ENCODE data around the gene PCMTD2. TPM values are rescaled to one million over a fixed set of nuclear protein-coding genes. Genes with fewer than 3 reads are reported as not detected.
"Not testable (repeated sequence)": the region's sequence is repeated elsewhere in the genome, so short reads cannot be mapped to it uniquely, and the experiment has no call there.

PCMTD2 gene
- total RNA-seq, 2 experiments from 2014 or later = 32.7 to 37.8 TPM

DNA sequence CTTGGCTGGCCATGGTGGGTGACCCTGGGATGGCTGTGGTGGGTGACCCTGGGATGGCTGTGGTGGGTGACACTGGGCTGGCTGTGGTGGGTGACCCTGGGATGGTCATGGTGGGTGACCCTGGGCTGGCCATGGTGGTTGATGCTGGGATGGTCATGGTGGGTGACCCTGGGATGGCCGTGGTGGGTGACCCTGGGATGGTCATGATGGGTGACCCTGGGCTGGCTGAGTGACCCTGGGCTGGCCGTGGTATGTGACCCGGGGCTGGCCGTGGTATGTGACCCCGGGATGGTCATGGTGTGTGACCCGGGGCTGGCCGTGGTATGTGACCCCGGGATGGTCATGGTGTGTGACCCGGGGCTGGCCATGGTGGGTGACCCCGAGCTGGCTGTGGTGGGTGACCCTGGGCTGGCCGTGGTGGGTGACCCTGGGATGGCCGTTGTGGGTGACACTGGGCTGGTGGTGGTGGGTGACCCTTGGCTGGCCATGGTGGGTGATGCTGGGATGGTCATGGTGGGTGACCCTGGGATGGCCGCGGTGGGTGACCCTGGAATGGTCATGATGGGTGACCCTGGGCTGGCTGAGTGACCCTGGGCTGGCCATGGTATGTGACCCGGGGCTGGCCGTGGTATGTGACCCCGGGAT is 20.5 kb upstream of the PCMTD2 start:
- H3K27me3 Mint-ChIP-seq; DNase-seq; H3K4me1 Mint-ChIP-seq; H3K36me3 Mint-ChIP-seq (ENCODE audit: low read depth); H3K9me3 Mint-ChIP-seq (ENCODE audit: low read depth); H3K4me3 Mint-ChIP-seq; H3K27ac Mint-ChIP-seq; intact Hi-C loops (cut with DNase I, micrococcal nuclease); CTCF ChIA-PET; POLR2A ChIA-PET; ATAC-seq: not testable (repeated sequence)

DNA sequence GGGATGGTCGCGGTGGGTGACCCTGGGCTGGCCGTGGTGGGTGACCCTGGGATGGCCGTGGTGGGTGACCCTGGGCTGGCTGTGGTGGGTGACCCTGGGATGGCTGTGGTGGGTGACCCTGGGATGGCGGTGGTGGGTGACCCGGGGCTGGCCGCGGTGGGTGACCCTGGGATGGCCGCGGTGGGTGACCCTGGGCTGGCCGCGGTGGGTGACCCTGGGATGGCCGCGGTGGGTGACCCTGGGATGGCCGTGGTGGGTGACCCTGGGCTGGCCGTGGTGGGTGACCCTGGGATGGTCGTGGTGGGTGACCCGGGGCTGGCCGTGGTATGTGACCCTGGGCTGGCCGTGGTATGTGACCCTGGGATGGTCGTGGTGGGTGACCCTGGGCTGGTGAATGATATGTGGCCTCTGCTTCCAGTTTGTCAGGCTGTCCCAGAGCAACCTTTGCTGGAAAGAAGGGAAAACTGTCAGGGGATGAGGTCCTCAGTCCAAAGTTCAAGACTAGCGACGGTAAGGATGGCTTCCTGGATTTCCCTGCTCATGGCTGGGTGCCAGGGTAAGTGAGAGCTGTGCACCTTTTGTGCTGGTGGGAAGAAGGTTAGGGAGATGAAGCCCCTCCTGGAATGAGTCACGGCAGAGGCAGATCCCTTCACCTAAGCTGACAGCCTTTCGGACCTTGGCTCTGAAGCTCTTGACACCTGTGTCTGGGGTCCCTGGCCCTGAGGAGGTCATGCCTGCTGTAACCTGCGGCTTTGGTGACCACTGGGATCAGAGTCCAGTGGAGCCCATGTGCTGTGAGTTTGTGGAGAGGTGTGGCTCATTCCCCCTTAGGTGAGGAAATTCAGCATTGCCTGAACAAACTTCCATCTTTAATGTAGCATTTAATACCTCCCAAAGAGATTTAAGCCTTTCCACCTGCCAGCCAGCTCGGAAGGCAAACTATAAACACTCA is 19.1 kb upstream of the PCMTD2 start:
- no peaks in the 10 kb centered on the region for H3K9me3 Mint-ChIP-seq (ENCODE audit: low read depth)
- H3K27ac Mint-ChIP-seq = no peak overlapping the region
- CTCF ChIA-PET = no interaction called here
- no peaks in the 10 kb centered on the region for H3K27me3 Mint-ChIP-seq
- DNase-seq (no peak), ATAC-seq (no peak)
- POLR2A ChIA-PET = no interaction called here
- H3K4me3 Mint-ChIP-seq = no peak overlapping the region
- peaks cover 7% of the 10 kb centered on the region for H3K4me1 Mint-ChIP-seq
- H3K36me3 Mint-ChIP-seq (ENCODE audit: low read depth) = no peaks in the 10 kb centered on the region
- intact Hi-C loops (cut with DNase I, micrococcal nuclease) = no loop called here

DNA sequence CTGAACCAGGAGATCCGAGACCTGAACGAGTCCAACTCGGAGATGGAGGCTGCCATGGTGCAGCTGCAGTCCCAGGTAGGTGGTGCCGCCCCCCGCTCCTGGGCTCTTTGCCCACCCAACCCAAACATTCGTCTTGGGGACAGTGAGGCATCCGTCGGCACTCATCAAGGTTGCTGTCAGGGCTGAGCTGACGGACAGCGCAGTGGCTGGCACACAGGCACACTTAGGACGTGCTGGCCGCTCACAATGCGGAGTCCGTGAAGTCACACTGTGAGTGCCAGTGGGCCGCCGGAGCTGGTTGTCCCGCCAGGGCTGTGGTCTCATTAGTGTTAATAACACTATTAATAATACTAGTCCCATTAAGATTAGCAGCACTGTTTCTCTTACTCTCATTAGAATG is 18.2 kb upstream of the PCMTD2 start:
- Mint-ChIP-seq H3K27ac (no peak overlapping the region), H3K4me3 (no peak overlapping the region), H3K36me3 (ENCODE audit: low read depth) (no peaks in the 10 kb centered on the region), H3K27me3 (no peaks in the 10 kb centered on the region), H3K9me3 (ENCODE audit: low read depth) (no peaks in the 10 kb centered on the region), H3K4me1 (peaks cover 7% of the 10 kb centered on the region)
- DNase-seq = no peak
- ATAC-seq = no peak
- CTCF ChIA-PET = no interaction called here
- intact Hi-C loops (cut with DNase I, micrococcal nuclease) = no loop called here
- POLR2A ChIA-PET = no interaction called here

DNA sequence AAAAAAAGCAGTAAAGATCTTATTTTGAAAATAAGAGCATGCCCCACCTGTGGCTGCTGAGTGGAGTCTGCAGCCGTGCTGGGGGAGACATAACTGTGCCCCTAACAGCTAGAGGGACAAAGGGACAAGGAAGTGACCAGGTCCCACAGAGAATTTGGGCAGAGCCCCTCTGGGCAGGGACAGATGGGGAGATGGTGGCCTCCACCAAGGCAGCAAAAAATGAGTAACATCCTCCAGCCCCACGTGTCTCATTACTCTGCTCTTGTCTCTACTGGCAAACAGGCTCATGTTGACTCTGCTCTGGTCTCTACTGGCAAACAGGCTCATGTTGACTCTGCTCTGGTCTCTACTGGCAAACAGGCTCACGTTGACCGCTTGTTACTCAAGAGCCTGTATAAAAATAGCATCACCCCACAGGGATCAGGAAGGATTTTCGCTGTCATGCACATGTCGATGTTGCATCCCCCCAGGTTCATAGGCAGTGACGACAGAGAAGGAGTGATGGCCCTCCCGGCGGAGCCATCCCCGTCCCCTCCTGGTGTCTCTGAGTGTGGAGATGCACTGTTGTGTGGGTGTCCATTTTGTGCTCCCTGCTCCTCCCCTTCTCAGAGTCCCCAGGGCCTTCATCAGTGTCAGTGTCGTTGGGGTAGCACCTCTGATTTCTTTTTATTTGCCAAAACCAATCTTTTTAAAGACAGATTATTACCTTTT is 17.3 kb upstream of the PCMTD2 start:
- H3K4me3 Mint-ChIP-seq = no peak overlapping the region
- no peaks in the 10 kb centered on the region for H3K36me3 Mint-ChIP-seq (ENCODE audit: low read depth)

DNA sequence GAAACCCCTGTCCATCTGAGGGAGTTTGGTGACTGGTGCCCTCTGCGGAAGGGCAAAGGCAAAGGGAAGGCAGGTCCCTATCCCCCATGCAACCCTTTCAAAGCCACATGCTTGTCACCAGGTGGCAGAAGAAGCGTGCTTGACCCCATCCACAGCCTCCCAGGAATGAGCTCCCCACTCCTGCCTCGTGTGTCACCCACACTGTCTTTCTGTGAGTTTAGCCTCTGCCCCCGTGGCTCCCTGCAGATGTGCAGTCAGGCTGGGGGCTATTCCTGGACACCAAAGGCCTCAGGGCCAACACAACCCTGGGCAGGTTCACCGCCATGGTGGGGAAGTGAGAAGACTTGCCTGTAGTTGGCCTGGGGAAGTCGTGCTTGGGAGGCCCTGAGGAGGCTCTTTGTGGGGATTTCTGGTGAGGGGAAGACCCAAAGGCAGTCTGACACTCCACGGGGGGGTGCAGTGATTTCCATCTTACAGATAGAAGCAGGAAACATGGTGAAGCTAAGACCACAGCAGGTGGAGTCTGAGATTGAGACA is 16.6 kb upstream of the PCMTD2 start:
- H3K9me3 Mint-ChIP-seq (ENCODE audit: low read depth) = no peaks in the 10 kb centered on the region
- ChIA-PET POLR2A (no interaction called here), CTCF (no interaction called here)
- peaks cover 1% of the 10 kb centered on the region for H3K4me1 Mint-ChIP-seq
- DNase-seq (no peak), ATAC-seq (no peak)
- H3K4me3 Mint-ChIP-seq = no peak overlapping the region
- H3K27ac Mint-ChIP-seq = no peak overlapping the region
- intact Hi-C loops (cut with DNase I, micrococcal nuclease) = no loop called here
- no peaks in the 10 kb centered on the region for H3K36me3 Mint-ChIP-seq (ENCODE audit: low read depth)
- peaks cover 2% of the 10 kb centered on the region for H3K27me3 Mint-ChIP-seq

More for the DNA sequence above, 17.3 kb upstream of the PCMTD2 start:
- no peaks in the 10 kb centered on the region for H3K9me3 Mint-ChIP-seq (ENCODE audit: low read depth)
- no peak overlapping the region for H3K27ac Mint-ChIP-seq
- intact Hi-C loops (cut with DNase I, micrococcal nuclease) = no loop called here
- no peak for DNase-seq
- no peak for ATAC-seq
- ChIA-PET CTCF (no interaction called here), POLR2A (no interaction called here)
- peaks cover 7% of the 10 kb centered on the region for H3K4me1 Mint-ChIP-seq
- H3K27me3 Mint-ChIP-seq = peaks cover under 1% of the 10 kb centered on the region

DNA sequence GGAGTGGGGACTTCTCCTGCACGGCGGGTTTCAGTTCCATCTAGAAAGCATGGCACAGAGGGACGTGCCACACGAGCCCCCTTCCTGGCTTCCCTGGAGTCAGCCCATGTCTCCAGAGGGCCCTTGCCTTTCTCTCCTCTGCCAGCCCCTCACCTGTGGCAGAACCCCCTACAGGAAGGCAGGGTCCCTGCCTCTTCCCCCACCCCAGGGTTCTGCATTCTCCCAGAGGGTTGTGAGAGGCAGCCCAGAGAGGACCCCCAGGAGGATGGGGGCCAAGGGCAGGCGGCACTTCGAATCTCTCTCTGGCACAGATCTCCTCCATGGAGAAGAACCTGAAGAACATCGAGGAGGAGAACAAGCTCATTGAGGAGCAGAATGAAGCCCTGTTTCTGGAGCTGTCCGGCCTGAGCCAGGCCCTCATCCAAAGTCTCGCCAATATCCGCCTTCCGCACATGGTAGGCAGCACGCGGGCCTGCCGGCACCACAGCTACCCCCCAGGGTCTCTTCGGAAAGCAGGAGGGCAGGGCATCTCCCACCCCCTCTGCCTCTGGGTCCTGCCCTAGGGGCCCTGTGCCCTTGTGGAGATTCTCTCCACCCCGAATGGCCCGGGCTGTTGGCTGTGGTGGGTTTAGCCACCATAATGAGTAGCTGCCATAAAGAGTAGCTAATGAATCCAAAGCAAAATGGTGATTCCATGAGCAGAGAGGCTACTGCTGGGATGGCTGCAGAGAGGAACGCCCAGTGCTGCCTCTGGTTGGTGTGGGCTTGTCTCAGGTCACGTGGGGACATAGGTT is 15.9 kb upstream of the PCMTD2 start:
- DNase-seq (no peak), ATAC-seq (no peak)
- Mint-ChIP-seq H3K27ac (no peak overlapping the region), H3K9me3 (ENCODE audit: low read depth) (no peaks in the 10 kb centered on the region), H3K4me1 (no peaks in the 10 kb centered on the region), H3K4me3 (no peak overlapping the region), H3K36me3 (ENCODE audit: low read depth) (no peaks in the 10 kb centered on the region), H3K27me3 (peaks cover 3% of the 10 kb centered on the region)
- intact Hi-C loops (cut with DNase I, micrococcal nuclease) = no loop called here
- CTCF ChIA-PET = no interaction called here
- POLR2A ChIA-PET = no interaction called here

DNA sequence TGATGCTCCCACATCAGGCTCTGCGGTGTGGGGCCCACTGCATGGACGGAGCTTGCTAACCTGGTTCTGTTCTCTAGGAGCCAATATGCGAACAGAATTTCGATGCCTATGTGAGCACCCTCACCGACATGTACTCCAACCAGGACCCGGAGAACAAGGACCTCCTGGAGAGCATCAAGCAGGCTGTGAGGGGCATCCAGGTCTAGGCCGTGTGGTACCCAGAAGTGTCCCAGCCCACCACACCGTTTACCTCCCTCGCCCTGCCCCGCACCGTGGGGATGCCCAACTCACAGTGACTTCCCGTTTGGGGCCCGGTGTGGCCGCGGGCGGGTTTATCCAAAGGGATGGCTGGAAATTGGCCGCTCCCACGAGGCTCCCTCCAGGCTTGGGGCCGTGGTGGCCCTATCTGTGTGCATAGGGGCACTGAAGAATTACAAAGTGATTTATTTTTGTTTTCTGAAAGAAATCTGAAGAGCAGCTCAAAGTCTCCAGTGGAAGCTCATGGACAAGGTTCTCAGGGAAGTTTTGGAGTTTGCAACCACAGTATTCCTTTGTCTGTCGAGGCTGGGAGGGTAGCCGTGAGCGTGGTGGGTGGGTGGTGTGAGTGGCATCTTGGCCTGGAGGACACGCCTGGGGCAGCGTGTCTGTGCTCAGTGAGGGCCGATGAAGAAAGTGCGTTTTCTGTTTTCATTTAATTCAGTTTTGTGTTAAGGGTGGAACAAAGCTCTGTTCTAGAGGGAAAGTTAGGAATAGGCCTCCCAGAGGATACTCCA is 15.1 kb upstream of the PCMTD2 start:
- Mint-ChIP-seq H3K36me3 (ENCODE audit: low read depth) (no peaks in the 10 kb centered on the region), H3K27ac (no peak overlapping the region), H3K27me3 (peaks cover 5% of the 10 kb centered on the region), H3K9me3 (ENCODE audit: low read depth) (no peaks in the 10 kb centered on the region), H3K4me1 (no peaks in the 10 kb centered on the region), H3K4me3 (no peak overlapping the region)
- no peak for ATAC-seq
- intact Hi-C loops (cut with DNase I, micrococcal nuclease) = no loop called here
- DNase-seq = no peak
- POLR2A ChIA-PET = no interaction called here
- CTCF ChIA-PET = no interaction called here

DNA sequence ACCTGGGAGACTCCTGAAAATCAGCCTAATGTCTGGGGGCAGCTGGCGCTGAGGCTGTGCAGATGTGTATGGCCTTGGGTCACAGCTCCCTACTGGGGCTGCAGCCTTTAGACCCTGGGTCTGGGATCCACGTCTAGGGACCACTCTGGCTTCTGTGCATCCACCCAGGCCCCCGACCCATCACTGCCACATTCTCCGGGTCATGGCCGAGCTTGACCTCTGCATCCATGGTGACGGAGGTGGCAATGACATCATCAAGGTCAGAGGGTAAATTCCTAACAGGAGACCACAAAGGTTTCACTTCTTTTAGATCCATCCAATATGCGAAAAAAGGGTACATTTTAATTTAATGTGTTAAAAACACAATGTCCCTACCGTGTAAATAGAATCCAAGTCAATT is 14.5 kb upstream of the PCMTD2 start:
- DNase-seq (no peak), ATAC-seq (no peak)
- H3K27ac Mint-ChIP-seq = no peak overlapping the region
- peaks cover 5% of the 10 kb centered on the region for H3K27me3 Mint-ChIP-seq
- no peaks in the 10 kb centered on the region for H3K4me1 Mint-ChIP-seq
- POLR2A ChIA-PET = no interaction called here
- no peak overlapping the region for H3K4me3 Mint-ChIP-seq
- no peaks in the 10 kb centered on the region for H3K36me3 Mint-ChIP-seq (ENCODE audit: low read depth)
- CTCF ChIA-PET = no interaction called here
- H3K9me3 Mint-ChIP-seq (ENCODE audit: low read depth) = no peaks in the 10 kb centered on the region
- intact Hi-C loops (cut with DNase I, micrococcal nuclease) = no loop called here

DNA sequence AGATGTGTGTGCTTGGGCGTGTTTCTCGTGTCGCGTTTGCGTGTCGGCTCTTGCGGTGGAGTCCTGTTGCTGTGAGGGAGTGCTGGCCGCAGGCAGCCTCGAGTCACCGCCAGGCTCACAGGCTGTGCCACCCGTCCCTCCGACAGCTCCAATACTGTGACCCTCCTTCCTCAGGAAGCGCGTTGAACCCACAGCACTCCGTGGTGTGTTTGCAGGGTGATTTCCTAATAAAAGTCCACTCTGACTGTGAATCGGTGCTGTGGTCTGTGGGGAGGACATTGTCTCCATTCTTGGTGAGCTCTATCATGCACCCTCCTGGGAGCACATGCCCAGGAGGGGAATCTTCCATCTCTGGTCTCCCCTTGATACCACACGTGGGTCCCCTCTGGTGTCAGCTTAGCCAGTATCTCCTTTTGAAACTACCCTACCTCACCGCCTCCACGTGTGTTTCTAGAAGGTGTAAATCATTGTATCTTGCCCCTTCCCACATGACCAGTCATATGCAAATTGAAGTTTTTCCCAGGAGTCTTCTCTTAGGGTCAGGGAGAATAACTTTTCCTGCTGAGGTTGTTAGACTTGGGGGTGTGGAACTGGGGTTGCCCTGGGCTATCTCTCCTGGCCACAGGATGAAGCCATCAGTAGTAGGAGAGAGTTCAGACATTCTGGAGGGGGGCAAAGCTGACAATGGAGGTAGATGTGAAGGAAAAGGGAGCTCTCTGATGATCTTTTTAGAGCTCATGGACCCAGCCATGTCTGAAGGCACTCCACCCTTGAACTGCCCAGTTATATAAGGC is 13.3 kb upstream of the PCMTD2 start:
- H3K4me3 Mint-ChIP-seq = no peak overlapping the region

DNA sequence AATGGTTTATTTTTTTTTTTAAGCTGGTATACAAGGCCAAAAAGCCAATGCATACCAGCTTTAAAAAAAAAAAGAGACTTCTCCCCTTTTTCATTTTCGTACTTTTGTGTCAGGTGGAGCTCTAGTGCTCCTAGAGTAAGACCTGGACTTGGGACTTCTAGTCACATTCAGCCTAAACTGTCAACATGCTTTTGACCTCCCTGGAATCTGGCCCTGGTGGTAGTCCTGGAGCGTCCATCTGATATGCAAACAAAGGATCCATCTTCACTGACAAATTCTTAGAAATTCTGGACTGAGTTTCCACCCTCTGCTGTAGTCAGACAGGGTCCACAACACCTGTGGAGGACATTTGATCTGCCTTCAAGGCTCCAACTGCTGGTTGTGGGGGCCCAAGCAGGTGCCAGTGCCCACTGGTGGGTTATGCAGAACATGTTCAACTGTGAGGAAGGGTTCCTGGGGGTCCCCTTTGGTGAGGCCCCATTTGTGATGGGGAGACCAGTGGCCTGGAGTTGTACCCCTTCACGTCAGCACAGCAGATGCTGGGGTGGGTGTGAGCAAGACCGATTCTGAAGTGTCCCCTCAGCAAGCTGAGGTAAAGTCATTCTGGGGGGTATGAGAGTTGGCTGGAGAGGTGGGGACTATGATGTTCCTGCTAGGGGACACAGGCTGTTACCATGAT is 12.6 kb upstream of the PCMTD2 start:
- H3K4me1 Mint-ChIP-seq = no peaks in the 10 kb centered on the region
- ChIA-PET POLR2A (no interaction called here), CTCF (interaction anchor here (0.6 kb wide), 1 partner anchor 9 kb away, joined by 3 read pairs; no protein-coding TSS in a partner anchor)
- ATAC-seq (no peak), DNase-seq (no peak)
- H3K27ac Mint-ChIP-seq = no peak overlapping the region
- H3K27me3 Mint-ChIP-seq = peaks cover 8% of the 10 kb centered on the region
- H3K9me3 Mint-ChIP-seq (ENCODE audit: low read depth) = no peaks in the 10 kb centered on the region
- no peak overlapping the region for H3K4me3 Mint-ChIP-seq
- intact Hi-C loops (cut with DNase I, micrococcal nuclease) = no loop called here
- no peaks in the 10 kb centered on the region for H3K36me3 Mint-ChIP-seq (ENCODE audit: low read depth)

More for the DNA sequence above, 13.3 kb upstream of the PCMTD2 start:
- no peaks in the 10 kb centered on the region for H3K36me3 Mint-ChIP-seq (ENCODE audit: low read depth)
- no peaks in the 10 kb centered on the region for H3K9me3 Mint-ChIP-seq (ENCODE audit: low read depth)
- peaks cover 8% of the 10 kb centered on the region for H3K27me3 Mint-ChIP-seq
- POLR2A ChIA-PET = no interaction called here
- no peaks in the 10 kb centered on the region for H3K4me1 Mint-ChIP-seq
- DNase-seq (no peak), ATAC-seq (no peak)
- CTCF ChIA-PET = interaction anchor here (0.6 kb wide), 1 partner anchor 10 kb away, joined by 3 read pairs; no protein-coding TSS in a partner anchor
- no peak overlapping the region for H3K27ac Mint-ChIP-seq
- intact Hi-C loops (cut with DNase I, micrococcal nuclease) = no loop called here
